ENCODE measurements around the gene RAB3C. TPM values are rescaled to one million over a fixed set of nuclear protein-coding genes. Genes with fewer than 3 reads are reported as not detected.
"Not testable (repeated sequence)": the region's sequence is repeated elsewhere in the genome, so short reads cannot be mapped to it uniquely, and the experiment has no call there.

The RAB3C gene
- total and polyA plus RNA-seq, 10 donors, result 0.06 to 2.0 (median 0.21) TPM; not detected in 2

GRCh38 chr5:58681943-58682342 is 99.1 kb downstream of the RAB3C start:
- WGBS, 5 donors, result 62 to 68% (median 67%) methylated on average over 5 of the region's 5 CpGs
- TF ChIP-seq POLR2AphosphoS5 (IDR thresholded peaks at IDR 0.05), result no peak

DNA sequence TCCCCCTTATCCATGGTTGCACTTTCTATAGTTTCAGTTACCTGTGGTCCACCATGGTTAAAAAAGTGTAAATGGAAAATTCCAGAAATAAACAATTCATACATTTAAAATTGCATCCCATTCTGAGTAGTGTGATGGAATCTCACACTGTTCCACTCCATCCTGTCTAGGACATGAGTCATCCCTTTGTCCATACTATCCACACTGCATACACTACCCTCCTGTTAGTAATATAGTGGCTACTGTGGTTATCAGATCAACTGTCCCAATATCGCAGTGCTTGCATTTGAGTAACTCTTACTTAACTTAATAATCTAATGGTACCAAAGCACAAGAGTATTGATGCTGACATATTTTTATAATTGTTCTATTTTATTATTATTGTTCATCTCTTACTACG is 100.7 kb downstream of the RAB3C start:
- intact Hi-C loops (cut with DNase I; ENCODE audit: low total_unique reads), result no loop called here
- TF ChIP-seq POLR2A (IDR thresholded peaks at IDR 0.05), result no peak
- no peak for TF ChIP-seq CTCF (IDR thresholded peaks at IDR 0.05 in 8 of 11, conservative IDR thresholded peaks at IDR 0.05 in 3 of 11)
- no peak for TF ChIP-seq POLR2AphosphoS5 (IDR thresholded peaks at IDR 0.05)
- 92 to 99% (median 95%) methylated on average over 2 of the region's 2 CpGs for WGBS, 5 donors

More at GRCh38 chr5:58681943-58682342, 99.1 kb downstream of the RAB3C start:
- H3K4me3 ChIP-seq, result no peak overlapping the region
- peaks cover 0 to 1% (median 0%) of the 10 kb centered on the region in 6 donors for H3K4me1 ChIP-seq
- no peaks in the 10 kb centered on the region for H3K9me3 ChIP-seq
- no peaks in the 10 kb centered on the region for H3K36me3 ChIP-seq
- H3K27me3 ChIP-seq (replicated peaks in 1 of 7), result no peaks in the 10 kb centered on the region
- DNase-seq, result no peak
- no peak overlapping the region for H3K27ac ChIP-seq
- intact Hi-C loops (cut with DNase I; ENCODE audit: low total_unique reads), result no loop called here

DNA sequence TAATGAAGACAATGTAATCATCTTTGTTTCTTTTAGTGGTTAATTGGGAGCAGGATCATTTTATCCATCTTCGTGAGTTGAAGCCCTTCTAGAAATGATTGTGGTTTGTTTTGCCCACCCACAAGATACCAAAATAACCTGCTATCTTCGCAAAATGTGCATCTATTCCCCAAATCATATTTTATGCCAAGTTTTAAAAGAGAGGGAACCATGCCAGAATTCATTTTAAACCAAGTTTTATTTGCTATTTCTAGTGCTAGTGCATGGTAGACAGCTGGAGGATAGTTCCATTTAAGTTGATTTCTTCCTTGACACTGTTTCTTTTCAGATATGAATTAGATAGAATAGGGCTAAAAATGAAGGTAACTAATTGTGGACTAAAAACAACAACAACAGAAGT is 104.2 kb downstream of the RAB3C start:
- no peaks in the 10 kb centered on the region for H3K27me3 ChIP-seq (replicated peaks in 1 of 7)
- intact Hi-C loops (cut with DNase I; ENCODE audit: low total_unique reads), result no loop called here
- WGBS, 5 donors, result 51 to 68% (median 55%) methylated on average over 2 of the region's 2 CpGs
- no peak overlapping the region for H3K27ac ChIP-seq
- no peaks in the 10 kb centered on the region for H3K36me3 ChIP-seq
- peaks cover 0 to 3% (median 0%) of the 10 kb centered on the region in 6 donors for H3K4me1 ChIP-seq
- H3K4me3 ChIP-seq, result no peak overlapping the region
- DNase-seq, result no peak
- no peaks in the 10 kb centered on the region for H3K9me3 ChIP-seq
- TF ChIP-seq POLR2A (IDR thresholded peaks at IDR 0.05) (no peak), CTCF (IDR thresholded peaks at IDR 0.05 in 8 of 11, conservative IDR thresholded peaks at IDR 0.05 in 3 of 11) (no peak), POLR2AphosphoS5 (IDR thresholded peaks at IDR 0.05) (no peak)

More for the DNA sequence above, 100.7 kb downstream of the RAB3C start:
- DNase-seq, result no peak
- Histone ChIP-seq H3K4me1 (peaks cover 0 to 3% (median 0%) of the 10 kb centered on the region in 6 donors), H3K4me3 (no peak overlapping the region), H3K9me3 (no peaks in the 10 kb centered on the region), H3K36me3 (no peaks in the 10 kb centered on the region), H3K27ac (no peak overlapping the region), H3K27me3 (replicated peaks in 1 of 7) (no peaks in the 10 kb centered on the region)

DNA sequence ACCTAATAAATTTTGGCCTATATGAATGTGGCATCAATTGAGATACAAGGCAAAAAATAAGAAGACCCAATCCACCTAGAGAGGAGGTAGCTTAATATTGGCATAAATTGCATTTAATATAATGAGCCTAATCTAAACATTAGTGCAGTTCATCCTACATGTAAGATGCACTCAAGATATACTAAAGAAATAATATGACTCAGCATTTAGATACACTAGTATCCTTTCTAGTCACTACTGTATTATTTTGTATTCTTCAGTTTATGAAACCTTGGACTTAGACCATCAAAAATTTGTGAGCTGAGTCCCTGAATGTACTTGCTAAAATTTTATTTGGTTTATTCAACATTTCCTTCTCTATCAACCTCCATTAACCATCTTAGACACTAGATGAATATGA is 104.7 kb downstream of the RAB3C start:
- Histone ChIP-seq H3K36me3 (no peaks in the 10 kb centered on the region), H3K9me3 (no peaks in the 10 kb centered on the region), H3K4me3 (no peak overlapping the region), H3K4me1 (peaks cover 0 to 3% (median 0%) of the 10 kb centered on the region in 6 donors), H3K27me3 (replicated peaks in 1 of 7) (no peaks in the 10 kb centered on the region), H3K27ac (no peak overlapping the region)
- intact Hi-C loops (cut with DNase I; ENCODE audit: low total_unique reads), result no loop called here
- DNase-seq, result no peak
- TF ChIP-seq CTCF (IDR thresholded peaks at IDR 0.05 in 8 of 11, conservative IDR thresholded peaks at IDR 0.05 in 3 of 11), result no peak
- no peak for TF ChIP-seq POLR2A (IDR thresholded peaks at IDR 0.05)
- no peak for TF ChIP-seq POLR2AphosphoS5 (IDR thresholded peaks at IDR 0.05)

DNA sequence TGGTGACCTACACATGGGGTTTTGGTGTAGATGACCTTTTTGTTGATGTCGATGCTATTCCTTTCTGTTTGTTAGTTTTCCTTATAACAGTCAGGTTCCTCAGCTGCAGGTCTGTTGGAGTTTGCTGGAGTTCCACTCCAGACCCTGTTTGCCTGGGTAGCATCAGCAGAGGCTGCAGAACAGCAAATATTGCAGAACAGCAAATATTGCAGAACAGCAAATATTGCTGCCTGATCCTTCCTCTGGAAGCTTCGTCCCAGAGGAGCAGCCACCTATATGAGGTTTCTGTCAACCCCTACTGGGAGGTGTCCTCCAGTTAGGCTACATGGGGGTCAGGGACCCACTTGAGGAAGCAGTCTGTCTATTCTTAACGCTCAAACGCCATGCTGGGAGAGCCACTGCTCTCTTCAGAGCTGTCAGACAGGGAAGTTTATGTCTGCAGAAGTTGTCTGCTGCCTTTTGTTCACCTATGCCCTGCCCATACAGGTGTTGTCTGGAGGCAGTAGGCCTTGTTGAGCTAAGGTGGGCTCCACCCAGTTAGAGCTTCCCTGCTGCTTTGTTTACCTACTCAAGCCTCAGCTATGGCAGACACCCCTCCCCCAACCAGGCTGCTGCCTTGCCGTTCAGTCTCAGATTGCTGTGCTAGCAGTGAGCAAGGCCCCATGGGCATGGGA is 116.3 kb downstream of the RAB3C start:
- 84 to 95% (median 86%) methylated on average over 5 of the region's 5 CpGs for WGBS, 5 donors
- H3K27me3 ChIP-seq (replicated peaks in 1 of 7); H3K27ac ChIP-seq; DNase-seq; H3K36me3 ChIP-seq; H3K4me3 ChIP-seq; intact Hi-C loops (cut with DNase I; ENCODE audit: low total_unique reads); H3K4me1 ChIP-seq: not testable (repeated sequence)
- H3K9me3 ChIP-seq, result peaks cover 0 to 28% (median 18%) of the 10 kb centered on the region in 8 donors

All from spleen (tissue), 11 donors.